GM12878 (cell line): ENCODE results near the gene LMNTD2.

ENCODE experiments used
- BHLHE40 ChIP-seq, 2 experiments: fragments of 450-650 bp in 1 of 2; IDR thresholded peaks; 2 replicates each; pipeline ENCODE4 v1.6.1; 2011 to 2017; ENCODE audit warnings: low read depth in 2 of 2, borderline replicate concordance in 1 of 2, improper control_type of control experiment in 1 of 2, low read length in 1 of 2, mild to moderate bottlenecking in 1 of 2
- CEBPB ChIP-seq, 2 experiments: fragments of 150-350 bp in 1 of 2; IDR thresholded peaks; 2 replicates each; pipeline ENCODE4 v1.6.1; 2012 to 2014; ENCODE audit warnings: low read depth in 2 of 2, low read length in 2 of 2, borderline replicate concordance in 1 of 2, inconsistent platforms in 1 of 2
- GABPA ChIP-seq: IDR thresholded peaks from 2 replicates; pipeline ENCODE4 v1.6.1; 2014; ENCODE audit warnings: antibody characterized with exemption, low read depth, mild to moderate bottlenecking, inconsistent platforms
- MXI1 ChIP-seq: fragments of 150-350 bp; IDR thresholded peaks from 2 replicates; pipeline ENCODE4 v1.6.1; 2011; ENCODE audit warnings: low read depth, mild to moderate bottlenecking, inconsistent platforms, low read length, improper control_type of control experiment
- POLR2A ChIP-seq: IDR thresholded peaks from 2 replicates; pipeline ENCODE4 v1.6.1; 2011; ENCODE audit warnings: low read depth, mild to moderate bottlenecking, low read length
- SUZ12 ChIP-seq: fragments of 200-600 bp; sonication (generic); IDR thresholded peaks from one replicate; pipeline ENCODE4 v1.6.1; 2018; ENCODE audit warnings: antibody characterized with exemption, mild to moderate bottlenecking; ENCODE audit not compliant: unreplicated experiment
- TCF12 ChIP-seq: IDR thresholded peaks from 2 replicates; pipeline ENCODE4 v1.6.1; 2011; ENCODE audit warnings: low read depth, mild to moderate bottlenecking, low read length
- YY1 ChIP-seq: IDR thresholded peaks from 2 replicates; pipeline ENCODE4 v1.6.1; 2011; ENCODE audit warnings: low read depth, mild to moderate bottlenecking, low read length
- TF ChIP-seq, protein P1 (sequence below), 3 experiments: IDR thresholded peaks in 2 of 3; conservative IDR thresholded peaks in 1 of 3; 2 replicates each; pipeline ENCODE4 v1.5.1; 2011; ENCODE audit warnings: low read depth in 3 of 3, low read length in 3 of 3, mild to moderate bottlenecking in 3 of 3, control low read depth in 2 of 3, moderate library complexity in 2 of 3, inconsistent platforms in 1 of 3, mixed read lengths in 1 of 3; ENCODE audit not compliant: control insufficient read depth in 2 of 3, insufficient read depth in 1 of 3; ENCODE audit errors: extremely low read depth in 1 of 3

DNA sequence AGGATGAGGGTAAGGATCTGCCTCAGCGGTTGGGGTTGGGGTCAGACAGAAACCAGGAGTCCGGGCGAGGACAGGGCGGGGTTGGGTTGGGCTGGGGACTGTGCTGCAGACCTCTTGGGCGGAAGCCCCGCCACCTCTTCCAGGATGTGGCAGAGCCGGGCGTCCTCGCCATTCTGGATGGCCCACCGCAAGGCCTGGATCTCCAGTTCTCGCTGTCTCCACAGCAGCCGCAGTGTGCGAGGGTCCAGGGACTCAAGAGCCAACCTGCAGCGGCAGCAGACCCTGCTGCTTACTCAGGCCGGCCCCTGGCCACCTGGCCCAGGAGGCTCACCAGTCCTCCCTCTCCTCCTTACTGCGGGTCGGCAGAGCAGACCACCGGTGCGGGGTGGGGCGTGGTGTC is 2.0 kb downstream of the LMNTD2 start:
- no peak for TF ChIP-seq TCF12
- TF ChIP-seq GABPA = no peak
- TF ChIP-seq POLR2A = no peak
- no peak for TF ChIP-seq BHLHE40 (IDR thresholded peaks at IDR 0.05; ENCODE audit: borderline replicate concordance in 1 of 2, low read depth in 2 of 2, low read length in 1 of 2)
- TF ChIP-seq, protein P1, sequence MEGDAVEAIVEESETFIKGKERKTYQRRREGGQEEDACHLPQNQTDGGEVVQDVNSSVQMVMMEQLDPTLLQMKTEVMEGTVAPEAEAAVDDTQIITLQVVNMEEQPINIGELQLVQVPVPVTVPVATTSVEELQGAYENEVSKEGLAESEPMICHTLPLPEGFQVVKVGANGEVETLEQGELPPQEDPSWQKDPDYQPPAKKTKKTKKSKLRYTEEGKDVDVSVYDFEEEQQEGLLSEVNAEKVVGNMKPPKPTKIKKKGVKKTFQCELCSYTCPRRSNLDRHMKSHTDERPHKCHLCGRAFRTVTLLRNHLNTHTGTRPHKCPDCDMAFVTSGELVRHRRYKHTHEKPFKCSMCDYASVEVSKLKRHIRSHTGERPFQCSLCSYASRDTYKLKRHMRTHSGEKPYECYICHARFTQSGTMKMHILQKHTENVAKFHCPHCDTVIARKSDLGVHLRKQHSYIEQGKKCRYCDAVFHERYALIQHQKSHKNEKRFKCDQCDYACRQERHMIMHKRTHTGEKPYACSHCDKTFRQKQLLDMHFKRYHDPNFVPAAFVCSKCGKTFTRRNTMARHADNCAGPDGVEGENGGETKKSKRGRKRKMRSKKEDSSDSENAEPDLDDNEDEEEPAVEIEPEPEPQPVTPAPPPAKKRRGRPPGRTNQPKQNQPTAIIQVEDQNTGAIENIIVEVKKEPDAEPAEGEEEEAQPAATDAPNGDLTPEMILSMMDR (IDR thresholded peaks at IDR 0.05 in 2 of 3, conservative IDR thresholded peaks at IDR 0.05 in 1 of 3; ENCODE audit: control insufficient read depth in 2 of 3, extremely low read depth in 1 of 3, insufficient read depth in 1 of 3, low read depth in 3 of 3, low read length in 3 of 3) = no peak
- TF ChIP-seq MXI1 = no peak
- no peak for TF ChIP-seq CEBPB (IDR thresholded peaks at IDR 0.05; ENCODE audit: borderline replicate concordance in 1 of 2, low read depth in 2 of 2, low read length in 2 of 2)
- no peak for TF ChIP-seq SUZ12
- TF ChIP-seq YY1 = no peak
